Trophoblast cell (in vitro differentiated cells and primary cell): ENCODE data around the gene NEB.
A peak's percentile ranks its signal among the peaks of the same experiment; 100 is the strongest.
"Not testable (repeated sequence)": the region's sequence is repeated elsewhere in the genome, so short reads cannot be mapped to it uniquely, and the experiment has no call there.

Experiments
- DNase-seq, 2 donors: peaks; one replicate each; pipeline ENCODE4 v3.0.0-alpha.2; 2016
- H2AFZ ChIP-seq: 2 replicates; pipeline ENCODE4 v1.6.1; 2013; ENCODE audit warnings: low read length, moderate library complexity, mild to moderate bottlenecking; ENCODE audit not compliant: insufficient read depth, poor library complexity
- H2AK5ac ChIP-seq: 2 replicates; pipeline ENCODE4 v1.6.1; 2013; ENCODE audit warnings: mild to moderate bottlenecking, low read length
- H2BK120ac ChIP-seq: 2 replicates; pipeline ENCODE4 v1.6.1; 2013; ENCODE audit warnings: low read length, mild to moderate bottlenecking, moderate library complexity; ENCODE audit not compliant: insufficient read depth, poor library complexity
- H2BK12ac ChIP-seq: 2 replicates; pipeline ENCODE4 v1.6.1; 2013; ENCODE audit warnings: mild to moderate bottlenecking, low read length, moderate library complexity
- H2BK5ac ChIP-seq: 2 replicates; pipeline ENCODE4 v1.6.1; 2013; ENCODE audit warnings: low read length, low read depth, moderate library complexity, mild to moderate bottlenecking; ENCODE audit not compliant: poor library complexity
- H3K14ac ChIP-seq: 2 replicates; pipeline ENCODE4 v1.6.1; 2013; ENCODE audit warnings: mild to moderate bottlenecking, low read length
- H3K18ac ChIP-seq: 2 replicates; pipeline ENCODE4 v1.6.1; 2013; ENCODE audit warnings: mild to moderate bottlenecking, low read length
- H3K23ac ChIP-seq: 2 replicates; pipeline ENCODE4 v1.6.1; 2013; ENCODE audit warnings: low read length
- H3K27ac ChIP-seq: 2 replicates; pipeline ENCODE4 v1.5.1; 2013; ENCODE audit warnings: low read depth, mild to moderate bottlenecking, inconsistent platforms, low read length, moderate library complexity
- H3K27me3 ChIP-seq: 2 replicates; pipeline ENCODE4 v1.6.1; 2013; ENCODE audit warnings: inconsistent platforms, mild to moderate bottlenecking, low read length, moderate library complexity; ENCODE audit not compliant: insufficient read depth
- H3K36me3 ChIP-seq, 2 experiments: 1 replicate in 1 of 2; 2 replicates in 1 of 2; pipeline ENCODE4 v1.6.1; 2013; ENCODE audit warnings: low read length in 2 of 2, mild to moderate bottlenecking in 2 of 2, moderate library complexity in 1 of 2; ENCODE audit not compliant: insufficient read depth in 2 of 2, control insufficient read depth in 1 of 2
- H3K4ac ChIP-seq: 2 replicates; pipeline ENCODE4 v1.6.1; 2013; ENCODE audit warnings: low read depth, mild to moderate bottlenecking, low read length, moderate library complexity
- H3K4me1 ChIP-seq, 2 experiments: 1 replicate in 1 of 2; 2 replicates in 1 of 2; pipeline ENCODE4 v1.6.1; 2013; ENCODE audit warnings: low read length in 2 of 2, mild to moderate bottlenecking in 2 of 2, moderate library complexity in 1 of 2; ENCODE audit not compliant: insufficient read depth in 2 of 2, control insufficient read depth in 1 of 2
- H3K4me2 ChIP-seq: 2 replicates; pipeline ENCODE4 v1.6.1; 2013; ENCODE audit warnings: inconsistent platforms, mild to moderate bottlenecking, low read length, moderate library complexity
- H3K4me3 ChIP-seq: 2 replicates; pipeline ENCODE4 v1.5.1; 2013; ENCODE audit warnings: mild to moderate bottlenecking, low read depth, low read length, inconsistent platforms
- H3K79me1 ChIP-seq: one replicate; pipeline ENCODE4 v1.6.1; 2013; ENCODE audit warnings: low read length
- H3K79me2 ChIP-seq: 2 replicates; pipeline ENCODE4 v1.6.1; 2013; ENCODE audit warnings: low read length, mild to moderate bottlenecking; ENCODE audit not compliant: control insufficient read depth, insufficient read depth, poor library complexity
- H3K9ac ChIP-seq: 2 replicates; pipeline ENCODE4 v1.6.1; 2013; ENCODE audit warnings: mild to moderate bottlenecking, low read length
- H3K9me3 ChIP-seq: 2 replicates; pipeline ENCODE4 v1.6.1; 2013; ENCODE audit warnings: low read depth, mild to moderate bottlenecking, control low read depth, inconsistent platforms, low read length; ENCODE audit not compliant: insufficient read depth
- H4K12ac ChIP-seq: 2 replicates; pipeline ENCODE4 v1.6.1; 2013; ENCODE audit warnings: low read depth, mild to moderate bottlenecking, low read length, moderate library complexity
- H4K8ac ChIP-seq: 2 replicates; pipeline ENCODE4 v1.6.1; 2013; ENCODE audit warnings: low read depth, mild to moderate bottlenecking, low read length, moderate library complexity
- H4K91ac ChIP-seq: one replicate; pipeline ENCODE4 v1.6.1; 2013; ENCODE audit warnings: low read depth, mild to moderate bottlenecking, low read length, moderate library complexity
- WGBS: extraction: QIAGEN DNeasy Blood & Tissue Kit; methylation state at CpG from one replicate; pipeline ENCODE4 v1.1.7; 2013; ENCODE audit warnings: missing lambda C conversion rate; ENCODE audit not compliant: insufficient read length, insufficient coverage; ENCODE audit errors: extremely low coverage; 5-methylcytosine and 5-hydroxymethylcytosine counted together

Gene NEB

GRCh38 chr2:151644580-151644979 lies 89.7 kb downstream of the NEB start:
- H3K9me3 ChIP-seq = no peaks in the 10 kb centered on the region
- H4K12ac ChIP-seq = no peak overlapping the region
- no peaks in the 10 kb centered on the region for H3K27me3 ChIP-seq
- H3K4me1 ChIP-seq = no peaks in the 10 kb centered on the region
- no peak overlapping the region for H3K9ac ChIP-seq
- H3K4me3 ChIP-seq = no peak overlapping the region
- no peak overlapping the region for H3K14ac ChIP-seq
- DNase-seq = no peak
- H3K79me2 ChIP-seq = no peaks in the 10 kb centered on the region
- no peak overlapping the region for H2AK5ac ChIP-seq
- no peak overlapping the region for H3K4me2 ChIP-seq
- H2BK120ac ChIP-seq = no peak overlapping the region
- H4K91ac ChIP-seq = no peak overlapping the region
- no peak overlapping the region for H3K4ac ChIP-seq
- H3K36me3 ChIP-seq = no peaks in the 10 kb centered on the region
- H2BK5ac ChIP-seq = no peak overlapping the region
- no peak overlapping the region for H3K23ac ChIP-seq
- WGBS = no CpG with 5 or more reads among the region's 2 CpGs
- H3K27ac ChIP-seq = no peak overlapping the region
- H2BK12ac ChIP-seq = no peak overlapping the region
- no peak overlapping the region for H3K18ac ChIP-seq
- H3K79me1 ChIP-seq = no peaks in the 10 kb centered on the region
- no peak overlapping the region for H4K8ac ChIP-seq
- H2AFZ ChIP-seq = no peak overlapping the region

GRCh38 chr2:151641895-151642294 lies 92.4 kb downstream of the NEB start:
- not testable (repeated sequence) for H2BK5ac ChIP-seq, H3K18ac ChIP-seq

GRCh38 chr2:151640087-151640486 lies 94.2 kb downstream of the NEB start:
- H3K14ac ChIP-seq = no peak overlapping the region
- WGBS = no CpG with 5 or more reads among the region's 9 CpGs

More at GRCh38 chr2:151641895-151642294, 92.4 kb downstream of the NEB start:
- not testable (repeated sequence) for H2BK12ac ChIP-seq, DNase-seq, H2AFZ ChIP-seq, H3K4ac ChIP-seq, H4K12ac ChIP-seq, H3K14ac ChIP-seq, H3K27me3 ChIP-seq, H4K91ac ChIP-seq, H3K23ac ChIP-seq, H3K9ac ChIP-seq, H2AK5ac ChIP-seq, H3K79me1 ChIP-seq, H3K4me3 ChIP-seq, H3K9me3 ChIP-seq, H3K36me3 ChIP-seq, H3K4me1 ChIP-seq, H2BK120ac ChIP-seq, H3K27ac ChIP-seq, H3K4me2 ChIP-seq, H3K79me2 ChIP-seq, H4K8ac ChIP-seq
- no CpG with 5 or more reads among the region's 2 CpGs for WGBS

GRCh38 chr2:151638990-151639389 lies 95.3 kb downstream of the NEB start:
- no peak overlapping the region for H2BK12ac ChIP-seq
- no peak overlapping the region for H4K91ac ChIP-seq
- no CpG with 5 or more reads among the region's 1 CpG for WGBS
- H3K18ac ChIP-seq = no peak overlapping the region
- H3K4me3 ChIP-seq = no peak overlapping the region
- no peak overlapping the region for H4K12ac ChIP-seq
- H2BK120ac ChIP-seq = no peak overlapping the region
- H2AFZ ChIP-seq = no peak overlapping the region
- H3K27me3 ChIP-seq = no peaks in the 10 kb centered on the region
- H2AK5ac ChIP-seq = no peak overlapping the region
- no peak overlapping the region for H3K14ac ChIP-seq
- no peaks in the 10 kb centered on the region for H3K79me1 ChIP-seq
- no peak overlapping the region for H3K9ac ChIP-seq
- H3K4me2 ChIP-seq = no peak overlapping the region
- no peak overlapping the region for H3K23ac ChIP-seq
- H3K27ac ChIP-seq = no peak overlapping the region
- H4K8ac ChIP-seq = no peak overlapping the region
- no peaks in the 10 kb centered on the region for H3K36me3 ChIP-seq
- DNase-seq = no peak
- H3K4ac ChIP-seq = no peak overlapping the region
- no peaks in the 10 kb centered on the region for H3K4me1 ChIP-seq
- H2BK5ac ChIP-seq = no peak overlapping the region
- no peaks in the 10 kb centered on the region for H3K79me2 ChIP-seq
- no peaks in the 10 kb centered on the region for H3K9me3 ChIP-seq

More at GRCh38 chr2:151640087-151640486, 94.2 kb downstream of the NEB start:
- Histone ChIP-seq H3K4ac (no peak overlapping the region), H2BK5ac (no peak overlapping the region), H3K36me3 (no peaks in the 10 kb centered on the region), H3K27me3 (no peaks in the 10 kb centered on the region), H4K91ac (no peak overlapping the region), H3K9me3 (no peaks in the 10 kb centered on the region), H2AFZ (no peak overlapping the region), H3K79me1 (no peaks in the 10 kb centered on the region), H3K9ac (no peak overlapping the region), H2BK120ac (no peak overlapping the region), H2BK12ac (no peak overlapping the region), H3K27ac (no peak overlapping the region), H4K12ac (no peak overlapping the region), H3K79me2 (no peaks in the 10 kb centered on the region), H3K4me3 (no peak overlapping the region), H3K4me2 (no peak overlapping the region), H3K4me1 (no peaks in the 10 kb centered on the region), H2AK5ac (no peak overlapping the region), H3K23ac (no peak overlapping the region), H4K8ac (no peak overlapping the region), H3K18ac (no peak overlapping the region)
- peak in 1 of 2 donors; percentile 12 for DNase-seq
